Gastroesophageal sphincter (tissue), 4 donors: ENCODE measurements around the gene ANK2. TPM values are rescaled to one million over a fixed set of nuclear protein-coding genes. Genes with fewer than 3 reads are reported as not detected.

Experiments
- ATAC-seq: fragments of 150-250 bp; one replicate; pipeline ENCODE4 v1.9.1; 2016; ENCODE audit warnings: mild to moderate bottlenecking, moderate library complexity
- H3K27ac ChIP-seq, 4 donors: fragments of 200-600 bp; sonication (generic) in 3 of 4; 1 replicate in 3 of 4; 2 replicates in 1 of 4; pipeline ENCODE4 v1.5.1; 2016 to 2019
- H3K27me3 ChIP-seq: fragments of 200-600 bp; sonication (generic); one replicate; pipeline ENCODE4 v1.5.1; 2019
- H3K36me3 ChIP-seq, 2 donors: fragments of 200-600 bp; sonication (generic); one replicate each; pipeline ENCODE4 v1.5.1; 2019; ENCODE audit warnings: control low read depth in 1 of 2
- H3K4me1 ChIP-seq, 3 donors: fragments of 200-600 bp; sonication (generic); 1 replicate in 2 of 3; 2 replicates in 1 of 3; pipeline ENCODE4 v1.5.1; 2016 to 2019; ENCODE audit warnings: control low read depth in 2 of 3
- H3K4me3 ChIP-seq, 2 donors: fragments of 200-600 bp; sonication (generic); one replicate each; pipeline ENCODE4 v1.5.1; 2019; ENCODE audit warnings: mild to moderate bottlenecking in 1 of 2, moderate library complexity in 1 of 2
- H3K9me3 ChIP-seq, 3 donors: fragments of 200-600 bp; sonication (generic); one replicate each; pipeline ENCODE4 v1.5.1; 2017 to 2019; ENCODE audit warnings: control low read depth in 2 of 3
- CTCF ChIP-seq, 4 experiments: fragments of 200-600 bp in 2 of 4; fragments of 450-650 bp in 2 of 4; sonication (generic) in 1 of 4; IDR thresholded peaks; one replicate each; pipeline ENCODE4 v1.5.1; 2017 to 2019; ENCODE audit warnings: antibody characterized with exemption in 4 of 4, mild to moderate bottlenecking in 2 of 4, moderate library complexity in 2 of 4
- EP300 ChIP-seq: sonication (generic); formaldehyde crosslinking; IDR thresholded peaks from one replicate; pipeline ENCODE4 v1.6.1; 2017; ENCODE audit warnings: antibody characterized with exemption, mild to moderate bottlenecking
- POLR2A ChIP-seq, 2 donors: fragments of 450-650 bp; IDR thresholded peaks; one replicate each; pipeline ENCODE4 v1.6.1; 2017; ENCODE audit warnings: antibody characterized with exemption in 2 of 2, mild to moderate bottlenecking in 2 of 2, moderate library complexity in 1 of 2
- POLR2AphosphoS5 ChIP-seq: sonication (generic); formaldehyde crosslinking; IDR thresholded peaks from one replicate; pipeline ENCODE4 v1.6.1; 2017; ENCODE audit warnings: antibody characterized with exemption
- WGBS, 2 donors: methylation state at CpG; one replicate each; pipeline ENCODE4 v1.1.5; 2018; ENCODE audit warnings: low coverage in 1 of 2; 5-methylcytosine and 5-hydroxymethylcytosine counted together
- total RNA-seq, 4 donors: library from RNA; depleted of rRNA; stranded (reverse); fragments of >200 nt; gene quantifications; one replicate each; pipeline ENCODE4 v1.1.0, GENCODE V29; 2016

ANK2 gene
- total RNA-seq, 4 donors from 2014 or later: 84.9 to 104 (median 91.5) TPM

GRCh38 chr4:113145147-113145518 is 95.7 kb downstream of the ANK2 start:
- WGBS, 2 donors: 83 to 92% methylated on average over 1 of the region's 1 CpG
- no peak for ATAC-seq
- H3K4me1 ChIP-seq: peaks cover 0 to 21% (median 0%) of the 10 kb centered on the region in 3 donors
- no peaks in the 10 kb centered on the region for H3K27me3 ChIP-seq
- peak overlapping the region in 1 of 4 donors; percentile 34 for H3K27ac ChIP-seq
- H3K9me3 ChIP-seq: no peaks in the 10 kb centered on the region
- TF ChIP-seq CTCF (IDR thresholded peaks at IDR 0.05): no peak
- TF ChIP-seq POLR2A (IDR thresholded peaks at IDR 0.05): no peak
- no peak for TF ChIP-seq EP300
- no peak for TF ChIP-seq POLR2AphosphoS5
- no peaks in the 10 kb centered on the region for H3K36me3 ChIP-seq
- H3K4me3 ChIP-seq: no peak overlapping the region

GRCh38 chr4:113145519-113146291 is 96.3 kb downstream of the ANK2 start:
- Histone ChIP-seq H3K4me1 (peaks cover 0 to 21% (median 0%) of the 10 kb centered on the region in 3 donors), H3K36me3 (no peaks in the 10 kb centered on the region), H3K27me3 (no peaks in the 10 kb centered on the region), H3K4me3 (no peak overlapping the region), H3K9me3 (no peaks in the 10 kb centered on the region), H3K27ac (peak overlapping the region in 3 of 4 donors; percentile 29 to 37 (median 34))
- TF ChIP-seq POLR2A (IDR thresholded peaks at IDR 0.05) (no peak), EP300 (no peak), CTCF (IDR thresholded peaks at IDR 0.05) (no peak), POLR2AphosphoS5 (no peak)
- 43 to 64% methylated on average over 4 to 6 of the region's 8 CpGs for WGBS, 2 donors
- ATAC-seq: no peak

- no peaks in the 10 kb centered on the region for H3K36me3 ChIP-seq
- peaks cover 0 to 18% (median 0%) of the 10 kb centered on the region in 3 donors for H3K4me1 ChIP-seq
- peak; percentile 48 for ATAC-seq
- H3K27ac ChIP-seq: peak overlapping the region in 2 of 4 donors; percentile 70 to 72
- TF ChIP-seq CTCF (IDR thresholded peaks at IDR 0.05): no peak
- TF ChIP-seq POLR2AphosphoS5: no peak
- no peak for TF ChIP-seq POLR2A (IDR thresholded peaks at IDR 0.05)
- no peak for TF ChIP-seq EP300
- H3K27me3 ChIP-seq: no peaks in the 10 kb centered on the region
- H3K4me3 ChIP-seq: peak overlapping the region; percentile 39 to 41
- H3K9me3 ChIP-seq: no peaks in the 10 kb centered on the region
- 33 to 54% methylated on average over 6 of the region's 10 CpGs for WGBS, 2 donors
Measured at GRCh38 chr4:113146876-113147358, 97.5 kb downstream of the ANK2 start.

- H3K36me3 ChIP-seq: no peaks in the 10 kb centered on the region
- no peaks in the 10 kb centered on the region for H3K27me3 ChIP-seq
- no peak for TF ChIP-seq POLR2A (IDR thresholded peaks at IDR 0.05)
- no peak for TF ChIP-seq POLR2AphosphoS5
- no peak for TF ChIP-seq EP300
- TF ChIP-seq CTCF (IDR thresholded peaks at IDR 0.05): no peak
- no peaks in the 10 kb centered on the region for H3K9me3 ChIP-seq
- ATAC-seq: no peak
- H3K4me3 ChIP-seq: peak overlapping the region; percentile 39 to 41
- peak overlapping the region in 2 of 4 donors; percentile 70 to 72 for H3K27ac ChIP-seq
- WGBS, 2 donors: 30 to 44% methylated on average over 2 of the region's 2 CpGs
- H3K4me1 ChIP-seq: peaks cover 0 to 18% (median 0%) of the 10 kb centered on the region in 3 donors
Measured at GRCh38 chr4:113147498-113148111, 98.2 kb downstream of the ANK2 start.
